ENCODE results near the gene PSAPL1.

The PSAPL1 gene

GRCh38 chr4:7431696-7432530 is 2.8 kb downstream of the PSAPL1 start:
- in situ Hi-C loops (cut with HindIII; ENCODE audit: low sequenced_read_pairs) = no loop called here

- in situ Hi-C loops (cut with HindIII; ENCODE audit: low sequenced_read_pairs) = no loop called here
Measured at GRCh38 chr4:7430965-7431695, 3.6 kb downstream of the PSAPL1 start.

- in situ Hi-C loops (cut with HindIII; ENCODE audit: low sequenced_read_pairs) = no loop called here
Measured at GRCh38 chr4:7430368-7430964, 4.3 kb downstream of the PSAPL1 start.

DNA sequence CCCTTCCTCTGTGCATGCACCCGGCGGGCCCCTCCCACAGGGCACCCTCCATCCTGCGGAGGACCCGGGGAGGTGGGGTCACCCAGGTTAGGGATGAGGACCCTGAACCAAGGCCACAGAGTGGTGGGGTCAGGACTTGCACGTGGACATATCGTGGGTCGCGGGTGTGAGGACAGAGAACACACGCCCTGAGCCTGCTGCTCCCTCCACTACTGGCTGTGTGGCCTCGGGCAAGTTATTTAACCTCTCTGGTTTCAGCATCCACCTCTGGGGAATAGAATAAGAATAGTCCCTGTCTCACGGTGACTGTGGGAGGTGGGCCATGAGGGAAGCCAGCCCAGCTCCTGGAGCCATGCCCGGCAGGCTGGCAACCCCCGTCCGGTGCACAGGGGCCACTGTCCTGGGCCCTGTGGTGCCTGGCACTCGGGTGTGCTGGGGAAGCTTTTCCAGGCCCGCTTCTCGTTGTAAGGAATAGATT is 5.1 kb downstream of the PSAPL1 start:
- in situ Hi-C loops (cut with HindIII; ENCODE audit: low sequenced_read_pairs) = no loop called here

GRCh38 chr4:7429069-7429416 is 5.7 kb downstream of the PSAPL1 start:
- in situ Hi-C loops (cut with HindIII; ENCODE audit: low sequenced_read_pairs) = no loop called here

GRCh38 chr4:7428261-7429068 is 6.3 kb downstream of the PSAPL1 start:
- in situ Hi-C loops (cut with HindIII; ENCODE audit: low sequenced_read_pairs) = no loop called here

DNA sequence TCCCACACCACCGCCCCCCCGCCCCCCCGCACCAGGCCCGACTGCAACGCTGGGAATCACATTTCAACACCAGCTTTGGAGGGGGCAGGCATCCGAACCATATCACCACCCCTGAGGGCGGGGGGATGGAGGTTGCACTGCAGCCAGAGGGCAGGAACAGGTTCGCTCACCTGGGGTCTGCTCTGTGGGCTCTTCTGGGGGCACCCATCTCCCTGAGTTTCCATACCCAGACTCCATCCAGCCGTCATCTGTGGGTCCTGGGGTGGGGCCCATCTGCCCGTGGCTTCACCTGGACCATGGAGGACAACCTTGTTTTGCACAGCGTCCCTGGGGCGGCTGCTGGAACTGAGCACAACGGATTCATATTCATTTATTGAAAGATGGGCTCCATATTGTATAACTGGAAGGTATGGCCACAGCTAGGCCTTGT is 6.9 kb downstream of the PSAPL1 start:
- in situ Hi-C loops (cut with HindIII; ENCODE audit: low sequenced_read_pairs) = no loop called here

- in situ Hi-C loops (cut with HindIII; ENCODE audit: low sequenced_read_pairs) = no loop called here
Measured at GRCh38 chr4:7427361-7427760, 7.4 kb downstream of the PSAPL1 start.

GRCh38 chr4:7426525-7427171 is 8.1 kb downstream of the PSAPL1 start:
- in situ Hi-C loops (cut with HindIII; ENCODE audit: low sequenced_read_pairs) = no loop called here

DNA sequence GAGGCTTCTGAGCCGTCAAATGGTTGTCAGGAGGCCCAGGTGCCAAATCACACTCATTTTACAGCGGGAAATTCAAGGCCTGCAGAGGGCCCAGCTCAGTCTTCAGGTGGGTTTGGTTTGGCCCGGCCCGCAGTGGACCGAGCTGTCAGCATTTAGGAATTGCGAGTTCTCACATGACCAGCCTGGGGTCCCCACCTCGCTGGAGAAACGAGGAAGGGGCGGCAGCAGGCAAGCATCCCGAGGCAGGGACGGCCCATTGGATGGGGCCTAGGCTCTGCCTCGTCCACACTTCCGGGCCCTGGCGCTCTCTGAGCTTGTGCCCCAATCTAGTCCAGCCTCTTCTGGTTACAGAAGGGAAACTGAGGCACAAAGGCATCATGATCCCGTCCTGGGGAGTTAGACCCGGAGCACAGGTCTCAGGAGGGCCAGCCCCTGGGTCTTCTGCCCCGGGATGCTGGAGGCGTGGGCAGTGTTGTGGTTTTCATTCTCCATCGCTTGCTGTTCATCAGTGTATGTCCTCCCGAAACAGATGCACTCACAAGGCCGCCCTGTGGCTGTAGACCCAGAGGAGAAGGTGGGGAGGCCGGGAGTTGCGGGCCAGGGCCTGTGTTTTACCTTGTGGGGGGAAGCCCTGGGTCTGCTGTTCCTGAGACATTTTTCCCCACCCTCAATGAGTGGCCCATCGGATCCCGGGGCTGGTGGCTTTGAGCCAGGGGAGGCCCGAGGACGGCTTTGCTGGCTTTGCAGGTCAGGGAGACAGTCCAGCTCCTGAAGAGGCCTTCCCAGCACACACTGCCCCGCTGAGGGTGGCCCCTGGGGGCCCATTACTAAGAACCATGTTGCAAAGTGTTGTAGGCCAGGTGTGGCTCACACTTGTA is 8.9 kb downstream of the PSAPL1 start:
- in situ Hi-C loops (cut with HindIII; ENCODE audit: low sequenced_read_pairs) = no loop called here

DNA sequence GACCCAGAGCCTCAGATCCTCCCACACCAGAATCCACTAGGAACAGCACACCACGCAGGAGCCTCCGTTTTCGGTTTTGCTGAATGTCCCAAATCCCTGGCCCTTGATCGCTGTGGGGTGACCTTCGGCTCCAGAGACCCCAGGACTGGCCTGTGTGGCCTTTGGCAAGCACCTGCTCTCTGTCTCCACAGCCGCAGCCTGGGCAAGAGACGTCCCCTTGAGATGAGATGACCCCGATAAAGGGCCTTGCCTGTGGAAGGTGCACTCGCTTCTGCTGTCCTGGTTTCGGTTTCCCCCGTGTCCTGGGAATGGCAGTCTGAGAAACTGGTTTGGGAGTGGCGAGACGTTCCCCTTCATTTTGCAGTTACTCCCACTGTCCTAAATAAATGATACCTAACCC is 9.6 kb downstream of the PSAPL1 start:
- in situ Hi-C loops (cut with HindIII; ENCODE audit: low sequenced_read_pairs) = no loop called here

DNA sequence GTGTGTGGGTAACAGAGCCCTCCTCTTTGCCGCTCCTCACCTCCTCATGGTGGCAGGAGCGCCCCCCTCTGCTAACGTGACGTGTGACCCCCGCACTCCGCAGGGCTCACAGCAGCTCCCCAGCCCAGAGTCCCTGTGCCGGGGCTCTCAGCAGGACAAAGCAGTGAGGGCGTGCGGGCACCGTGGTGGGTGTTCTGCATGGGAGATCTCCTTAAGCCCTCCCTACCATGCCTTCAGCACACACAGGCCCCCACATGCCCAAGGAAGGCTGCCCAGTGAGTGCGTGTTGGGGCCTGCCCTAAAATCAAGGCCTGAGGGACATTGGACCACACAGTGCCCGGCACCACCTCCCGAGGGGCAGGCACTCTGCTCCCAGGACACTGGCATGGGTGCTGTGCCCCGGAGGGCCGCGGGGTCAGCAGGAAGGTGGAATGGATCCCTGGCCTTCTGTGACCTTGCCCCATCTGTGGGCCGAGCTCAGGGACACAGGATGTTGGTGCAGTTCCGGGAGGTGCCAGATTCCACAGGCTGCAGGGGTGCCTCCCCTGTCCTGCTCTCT is 10.1 kb downstream of the PSAPL1 start:
- in situ Hi-C loops (cut with HindIII; ENCODE audit: low sequenced_read_pairs) = no loop called here

DNA sequence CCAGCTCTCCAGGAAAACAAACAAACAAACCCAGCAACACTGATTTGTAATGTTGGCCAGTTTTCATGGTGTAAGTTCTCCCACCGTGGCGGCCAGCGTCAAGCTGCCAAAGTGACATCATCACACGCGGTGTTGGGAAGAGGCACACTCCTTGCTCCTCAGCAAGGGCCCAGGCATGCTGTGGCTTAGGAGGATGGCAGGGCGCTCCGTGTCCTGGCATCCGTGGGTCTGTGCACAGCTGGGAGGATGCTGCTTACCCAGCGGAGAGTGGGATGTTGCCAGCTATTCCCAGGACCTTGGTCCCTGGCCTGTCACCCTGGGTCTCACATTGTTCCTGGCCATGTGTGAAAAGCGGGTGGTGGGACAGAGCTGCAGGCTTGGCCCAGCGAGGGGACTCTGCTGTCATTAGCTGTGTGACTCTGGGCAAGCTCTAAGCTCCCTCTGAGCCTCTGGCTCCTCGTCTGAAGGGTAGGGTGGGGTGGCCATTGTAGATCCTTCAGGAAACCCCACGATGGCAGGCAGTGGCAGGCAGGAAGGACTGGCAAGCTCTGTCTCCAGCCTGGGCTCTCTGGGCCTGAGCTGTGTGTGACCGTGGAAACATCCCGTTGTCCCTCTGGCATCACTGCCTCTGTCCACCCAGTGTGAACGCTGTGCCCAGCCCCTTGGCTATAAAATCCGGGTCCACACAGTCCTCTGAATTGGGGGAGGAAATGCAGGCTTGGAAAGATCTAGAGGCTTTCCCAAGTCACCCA is 10.8 kb downstream of the PSAPL1 start:
- in situ Hi-C loops (cut with HindIII; ENCODE audit: low sequenced_read_pairs) = no loop called here

GRCh38 chr4:7423391-7423790 is 11.3 kb downstream of the PSAPL1 start:
- in situ Hi-C loops (cut with HindIII; ENCODE audit: low sequenced_read_pairs) = no loop called here

- in situ Hi-C loops (cut with HindIII; ENCODE audit: low sequenced_read_pairs) = no loop called here
Measured at GRCh38 chr4:7422898-7423180, 11.9 kb downstream of the PSAPL1 start.

DNA sequence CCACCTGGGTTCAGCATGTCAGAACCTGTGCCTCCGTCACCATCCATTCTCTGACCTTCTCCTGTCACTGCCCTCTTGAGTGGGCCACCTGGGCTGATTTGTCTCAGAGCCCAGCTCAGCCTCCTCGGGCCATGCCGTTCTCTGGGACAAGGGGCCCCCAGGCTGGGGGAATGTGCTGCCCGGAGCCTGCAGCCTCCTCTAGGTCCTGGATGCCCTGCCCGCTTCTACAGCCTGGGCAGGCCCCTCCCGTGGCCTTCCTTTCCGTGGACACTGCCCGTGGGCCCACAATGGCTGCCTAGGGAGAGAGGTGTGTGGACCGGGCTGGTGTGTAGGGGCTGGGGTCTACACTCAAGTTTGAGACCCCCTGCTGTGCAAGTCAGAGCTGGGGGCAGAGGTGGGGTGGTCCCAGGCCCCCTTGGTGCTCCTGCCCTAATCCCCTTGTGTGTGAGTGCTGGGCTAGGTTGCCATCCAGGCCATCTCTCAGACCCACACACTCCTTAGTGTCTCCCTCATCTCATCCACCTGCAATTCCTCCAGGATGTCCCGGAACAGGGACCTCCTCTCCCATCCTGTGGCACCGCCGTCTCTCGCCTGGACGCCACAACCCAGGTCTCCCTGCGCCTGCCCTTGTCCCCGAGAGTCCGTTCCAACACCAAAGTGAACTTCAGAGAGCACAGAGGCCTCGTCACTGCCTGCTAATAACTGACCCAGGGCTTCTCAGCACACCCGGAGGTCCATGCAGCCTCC is 12.4 kb downstream of the PSAPL1 start:
- in situ Hi-C loops (cut with HindIII; ENCODE audit: low sequenced_read_pairs) = no loop called here

DNA sequence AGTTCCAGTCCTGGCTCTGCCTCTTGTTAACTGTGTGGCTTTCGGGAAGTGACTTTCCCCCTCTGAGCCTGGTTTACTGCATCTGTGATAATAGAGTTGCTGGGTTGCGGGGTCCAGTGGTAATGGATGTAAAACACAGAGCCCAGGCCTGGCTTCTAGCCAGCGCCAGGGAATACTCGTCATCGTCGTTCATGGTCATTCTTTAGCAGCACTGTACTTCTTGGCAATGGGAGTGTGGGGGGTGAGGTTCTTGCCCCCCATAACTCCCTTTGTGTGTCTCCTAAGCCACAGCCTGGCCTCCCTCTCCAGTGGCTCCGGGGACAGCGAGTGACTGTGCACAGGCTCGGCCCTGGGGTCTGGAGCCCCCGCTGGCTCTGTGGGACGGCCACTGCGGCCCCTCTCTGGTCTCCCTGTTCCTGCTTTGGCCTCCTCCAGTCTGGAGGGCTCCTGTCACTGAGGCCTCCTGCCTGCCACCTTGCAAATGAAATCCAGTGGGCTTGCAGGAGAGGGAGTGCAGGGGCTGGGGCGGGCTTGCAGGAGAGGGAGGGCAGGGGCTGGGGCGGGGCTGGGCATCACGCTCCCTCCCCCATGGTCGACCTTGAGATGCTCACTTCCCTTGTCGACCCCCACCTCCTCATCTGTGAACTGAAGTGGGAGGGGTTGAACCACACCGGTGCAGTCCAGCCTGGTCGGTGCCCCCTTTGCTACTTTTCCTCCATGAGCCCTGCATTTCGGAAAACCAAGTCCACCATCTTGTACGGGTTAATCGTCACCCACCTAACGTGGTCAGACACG is 13.2 kb downstream of the PSAPL1 start:
- in situ Hi-C loops (cut with HindIII; ENCODE audit: low sequenced_read_pairs) = no loop called here
